CD4-positive, alpha-beta T cell (primary cell): ENCODE results near the gene NUMBL. TPM values are rescaled to one million over a fixed set of nuclear protein-coding genes. Genes with fewer than 3 reads are reported as not detected.

Experiments used
- ATAC-seq: fragments of 200-7000 bp; cut with Tn5 transposase; one replicate; pipeline ENCODE4 v1.10.0; 2022; ENCODE audit warnings: mild to moderate bottlenecking; ENCODE audit not compliant: poor library complexity
- CTCF ChIA-PET: fragments of 350-600 bp; sonication (Branson Sonifier 250); formaldehyde crosslinking; loops from one replicate; lab custom pipeline; 2021; ENCODE audit warnings: antibody characterized with exemption, inconsistent platforms; lab: Charles Lee
- POLR2A ChIA-PET: fragments of 350-600 bp; sonication (Branson Sonifier 250); formaldehyde crosslinking; loops from one replicate; lab custom pipeline; 2021; ENCODE audit warnings: antibody characterized with exemption, inconsistent platforms; lab: Charles Lee
- DNase-seq, 14 experiments: peaks; one replicate each; pipeline ENCODE4 v3.0.0-alpha.2; 2013 to 2020; ENCODE audit warnings: mixed read lengths in 2 of 14
- H3K27ac ChIP-seq, 2 donors: one replicate each; pipeline versions ENCODE4 v1.5.1 to v1.7.0; 2013; ENCODE audit warnings: low read length in 2 of 2, low read depth in 1 of 2, mild to moderate bottlenecking in 1 of 2
- H3K27me3 ChIP-seq, 2 experiments: 1 replicate in 1 of 2; 2 replicates in 1 of 2; pipeline versions ENCODE4 v1.6.1 to v1.7.0; 2013; ENCODE audit warnings: low read length in 2 of 2, control low read depth in 1 of 2, mild to moderate bottlenecking in 1 of 2, moderate library complexity in 1 of 2; ENCODE audit not compliant: insufficient read depth in 2 of 2, control insufficient read depth in 1 of 2
- H3K36me3 ChIP-seq: one replicate; pipeline ENCODE4 v1.6.1; 2013; ENCODE audit warnings: low read length, control low read depth; ENCODE audit not compliant: insufficient read depth
- H3K4me1 ChIP-seq: one replicate; pipeline ENCODE4 v1.6.1; 2013; ENCODE audit warnings: low read length, control low read depth; ENCODE audit not compliant: insufficient read depth
- H3K4me3 ChIP-seq: one replicate; pipeline ENCODE4 v1.5.1; 2013; ENCODE audit warnings: mild to moderate bottlenecking, low read length, moderate library complexity
- H3K9me3 ChIP-seq, 2 experiments: 1 replicate in 1 of 2; 2 replicates in 1 of 2; pipeline versions ENCODE4 v1.6.1 to v1.7.0; 2013; ENCODE audit warnings: low read length in 2 of 2, mild to moderate bottlenecking in 2 of 2, control low read depth in 1 of 2, moderate library complexity in 1 of 2; ENCODE audit not compliant: control insufficient read depth in 1 of 2, insufficient read depth in 1 of 2
- H3K27ac Mint-ChIP-seq: one replicate; pipeline ENCODE4 v1.8.0; 2020; ENCODE audit warnings: mixed read lengths
- H3K27me3 Mint-ChIP-seq: one replicate; pipeline ENCODE4 v1.8.0; 2021; ENCODE audit warnings: mixed read lengths
- H3K36me3 Mint-ChIP-seq: one replicate; pipeline ENCODE4 v1.8.0; 2021; ENCODE audit warnings: low read depth, mixed read lengths
- H3K4me1 Mint-ChIP-seq: one replicate; pipeline ENCODE4 v1.8.0; 2021; ENCODE audit warnings: low read depth, mixed read lengths
- H3K4me3 Mint-ChIP-seq: one replicate; pipeline ENCODE4 v1.8.0; 2020; ENCODE audit warnings: mild to moderate bottlenecking, mixed read lengths
- H3K9me3 Mint-ChIP-seq: one replicate; pipeline ENCODE4 v1.8.0; 2020; ENCODE audit warnings: mixed read lengths
- intact Hi-C, 2 experiments: fragments of 100-400 bp; cut with DNase I in 1 of 2; cut with micrococcal nuclease in 1 of 2; formaldehyde crosslinking; loops; one replicate each; pipeline versions ENCODE4 v1.15.1 to v1.9.0; 2023 to 2025; cut with DNase I, micrococcal nuclease
- total RNA-seq, 174 experiments: library from RNA in 2 of 174; stranded (reverse) in 2 of 174; gene quantifications; one replicate each; pipeline ENCODE4 v1.2.3 and lab custom pipeline; 2021 to 2026
- TF ChIP-seq, protein P1 (sequence below): fragments of 200-600 bp; IDR thresholded peaks from one replicate; pipeline ENCODE4 v1.8.0; 2022; ENCODE audit warnings: antibody characterized with exemption, mild to moderate bottlenecking

NUMBL gene
- total RNA-seq, 2 experiments from 2014 or later: 5.2 to 5.4 TPM

DNA sequence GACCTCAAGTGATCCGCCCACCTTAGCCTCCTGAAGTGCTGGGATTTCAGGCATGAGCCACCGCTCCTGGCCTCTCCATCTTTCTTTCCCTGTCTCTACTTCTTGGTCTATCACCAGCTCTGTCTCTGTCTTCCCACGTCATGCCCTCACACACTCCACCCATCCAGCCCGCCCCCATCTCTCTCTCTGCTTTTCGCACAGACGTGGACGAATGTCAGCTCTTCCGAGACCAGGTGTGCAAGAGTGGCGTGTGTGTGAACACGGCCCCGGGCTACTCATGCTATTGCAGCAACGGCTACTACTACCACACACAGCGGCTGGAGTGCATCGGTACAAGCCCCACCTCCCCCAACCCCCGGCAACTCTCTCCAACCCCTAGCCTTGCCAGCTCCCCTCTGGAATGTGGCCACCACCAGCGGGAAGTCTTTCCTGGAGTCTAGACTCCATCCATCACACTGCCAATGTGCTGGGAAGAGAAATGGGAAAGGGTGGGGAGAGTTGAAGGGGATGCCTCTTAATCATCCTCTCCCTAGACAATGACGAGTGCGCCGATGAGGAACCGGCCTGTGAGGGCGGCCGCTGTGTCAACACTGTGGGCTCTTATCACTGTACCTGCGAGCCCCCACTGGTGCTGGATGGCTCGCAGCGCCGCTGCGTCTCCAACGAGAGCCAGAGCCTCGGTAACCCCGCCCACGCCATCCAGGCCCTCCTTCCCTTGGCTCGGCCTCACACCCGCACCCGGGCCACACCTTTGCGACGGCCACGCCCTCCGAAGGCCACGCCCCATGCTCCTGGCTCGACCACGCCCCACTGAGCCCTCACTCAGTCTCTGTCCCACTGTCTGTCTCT is 66.8 kb downstream of the NUMBL start:
- H3K36me3 ChIP-seq: peaks cover 52% of the 10 kb centered on the region
- peaks cover 65% of the 10 kb centered on the region for H3K36me3 Mint-ChIP-seq
- no peaks in the 10 kb centered on the region for H3K9me3 ChIP-seq
- H3K4me1 ChIP-seq: no peaks in the 10 kb centered on the region
- no peak overlapping the region for H3K4me3 ChIP-seq
- no peaks in the 10 kb centered on the region for H3K27me3 Mint-ChIP-seq
- ATAC-seq: no peak
- TF ChIP-seq, protein P1, sequence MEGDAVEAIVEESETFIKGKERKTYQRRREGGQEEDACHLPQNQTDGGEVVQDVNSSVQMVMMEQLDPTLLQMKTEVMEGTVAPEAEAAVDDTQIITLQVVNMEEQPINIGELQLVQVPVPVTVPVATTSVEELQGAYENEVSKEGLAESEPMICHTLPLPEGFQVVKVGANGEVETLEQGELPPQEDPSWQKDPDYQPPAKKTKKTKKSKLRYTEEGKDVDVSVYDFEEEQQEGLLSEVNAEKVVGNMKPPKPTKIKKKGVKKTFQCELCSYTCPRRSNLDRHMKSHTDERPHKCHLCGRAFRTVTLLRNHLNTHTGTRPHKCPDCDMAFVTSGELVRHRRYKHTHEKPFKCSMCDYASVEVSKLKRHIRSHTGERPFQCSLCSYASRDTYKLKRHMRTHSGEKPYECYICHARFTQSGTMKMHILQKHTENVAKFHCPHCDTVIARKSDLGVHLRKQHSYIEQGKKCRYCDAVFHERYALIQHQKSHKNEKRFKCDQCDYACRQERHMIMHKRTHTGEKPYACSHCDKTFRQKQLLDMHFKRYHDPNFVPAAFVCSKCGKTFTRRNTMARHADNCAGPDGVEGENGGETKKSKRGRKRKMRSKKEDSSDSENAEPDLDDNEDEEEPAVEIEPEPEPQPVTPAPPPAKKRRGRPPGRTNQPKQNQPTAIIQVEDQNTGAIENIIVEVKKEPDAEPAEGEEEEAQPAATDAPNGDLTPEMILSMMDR: no peak
- H3K27ac Mint-ChIP-seq: no peak overlapping the region
- H3K4me1 Mint-ChIP-seq: no peaks in the 10 kb centered on the region
- ChIA-PET POLR2A (no interaction called here), CTCF (interaction anchor here (1.4 kb wide), 1 partner anchor 18 kb away, joined by 5 read pairs; no protein-coding TSS in a partner anchor)
- H3K4me3 Mint-ChIP-seq: no peak overlapping the region
- intact Hi-C loops: no loop called here
- H3K9me3 Mint-ChIP-seq: no peaks in the 10 kb centered on the region
- H3K27ac ChIP-seq: no peak overlapping the region
- no peaks in the 10 kb centered on the region for H3K27me3 ChIP-seq
- DNase-seq: no peak

- intact Hi-C loops: no loop called here
- no peak overlapping the region for H3K27ac Mint-ChIP-seq
- H3K27ac ChIP-seq: no peak overlapping the region
- no peak for ATAC-seq
- no peaks in the 10 kb centered on the region for H3K4me1 ChIP-seq
- peaks cover 52% of the 10 kb centered on the region for H3K36me3 ChIP-seq
- TF ChIP-seq, protein P1: no peak
- no peak overlapping the region for H3K4me3 Mint-ChIP-seq
- no peaks in the 10 kb centered on the region for H3K27me3 ChIP-seq
- no peaks in the 10 kb centered on the region for H3K9me3 ChIP-seq
- H3K36me3 Mint-ChIP-seq: peaks cover 71% of the 10 kb centered on the region
- H3K4me3 ChIP-seq: no peak overlapping the region
- H3K9me3 Mint-ChIP-seq: no peaks in the 10 kb centered on the region
- CTCF ChIA-PET: no interaction called here
- H3K4me1 Mint-ChIP-seq: no peaks in the 10 kb centered on the region
- POLR2A ChIA-PET: no interaction called here
- DNase-seq: no peak
- no peaks in the 10 kb centered on the region for H3K27me3 Mint-ChIP-seq
Measured at GRCh38 chr19:40622773-40623075, 67.7 kb downstream of the NUMBL start.

GRCh38 chr19:40621966-40622772 is 68.3 kb downstream of the NUMBL start:
- CTCF ChIA-PET: interaction anchor here (1.0 to 1.9 kb wide), 2 partner anchors 13 to 19 kb away, joined by 3 to 8 read pairs; no protein-coding TSS in a partner anchor
- intact Hi-C loops: no loop called here

More at GRCh38 chr19:40621966-40622772, 68.3 kb downstream of the NUMBL start:
- Mint-ChIP-seq H3K4me1 (no peaks in the 10 kb centered on the region), H3K4me3 (no peak overlapping the region), H3K27me3 (no peaks in the 10 kb centered on the region), H3K27ac (no peak overlapping the region), H3K36me3 (peaks cover 71% of the 10 kb centered on the region), H3K9me3 (no peaks in the 10 kb centered on the region)
- peaks cover 52% of the 10 kb centered on the region for H3K36me3 ChIP-seq
- POLR2A ChIA-PET: interaction anchor here (2.0 kb wide), 1 partner anchor 12 kb away, joined by 6 read pairs; no protein-coding TSS in a partner anchor
- no peak for DNase-seq
- no peaks in the 10 kb centered on the region for H3K4me1 ChIP-seq
- H3K4me3 ChIP-seq: no peak overlapping the region
- H3K27me3 ChIP-seq: no peaks in the 10 kb centered on the region
- no peaks in the 10 kb centered on the region for H3K9me3 ChIP-seq
- TF ChIP-seq, protein P1: no peak
- no peak overlapping the region for H3K27ac ChIP-seq
- no peak for ATAC-seq
